Esophagus squamous epithelium (tissue), 5 donors: ENCODE measurements around the gene RNASE13. TPM values are rescaled to one million over a fixed set of nuclear protein-coding genes. Genes with fewer than 3 reads are reported as not detected.

ENCODE experiments used
- DNase-seq: peaks from one replicate; lab custom pipeline; 2025; lab: John Stamatoyannopoulos, UW
- H3K27ac ChIP-seq, 4 donors: fragments of 200-600 bp; sonication (generic); one replicate each; pipeline ENCODE4 v1.5.1; 2016 to 2019; ENCODE audit warnings: mild to moderate bottlenecking in 1 of 4
- H3K27me3 ChIP-seq, 4 donors: fragments of 200-600 bp; sonication (generic); 1 replicate in 3 of 4; 2 replicates in 1 of 4; pipeline versions ENCODE4 v1.5.1 to v1.6.0; 2017 to 2021; ENCODE audit warnings: antibody characterized with exemption in 1 of 4
- H3K36me3 ChIP-seq, 3 donors: fragments of 200-600 bp; sonication (generic); one replicate each; pipeline ENCODE4 v1.5.1; 2016 to 2019
- H3K4me1 ChIP-seq, 3 donors: fragments of 200-600 bp; sonication (generic); one replicate each; pipeline ENCODE4 v1.5.1; 2017 to 2019
- H3K4me3 ChIP-seq, 4 donors: fragments of 200-600 bp; sonication (generic); 1 replicate in 3 of 4; 2 replicates in 1 of 4; pipeline ENCODE4 v1.5.1; 2016 to 2019; ENCODE audit warnings: mild to moderate bottlenecking in 2 of 4, moderate library complexity in 1 of 4
- H3K9me3 ChIP-seq, 3 donors: fragments of 200-600 bp; sonication (generic); one replicate each; pipeline ENCODE4 v1.5.1; 2016 to 2019
- POLR2A ChIP-seq, 4 donors: fragments of 450-650 bp; IDR thresholded peaks; one replicate each; pipeline ENCODE4 v1.6.1; 2017; ENCODE audit warnings: antibody characterized with exemption in 4 of 4, mild to moderate bottlenecking in 4 of 4, moderate library complexity in 3 of 4
- WGBS, 2 donors: methylation state at CpG; one replicate each; pipeline ENCODE4 v1.1.5; 2018; 5-methylcytosine and 5-hydroxymethylcytosine counted together
- intact Hi-C: fragments of 100-400 bp; cut with DNase I; formaldehyde crosslinking; loops from one replicate; pipeline ENCODE4 v1.15.0; 2022
- total RNA-seq, 4 donors: library from RNA; depleted of rRNA; stranded (reverse); fragments of >200 nt; gene quantifications; one replicate each; pipeline ENCODE4 v1.1.0, GENCODE V29; 2016
- TF ChIP-seq, protein P1 (sequence below), 6 experiments: fragments of 450-650 bp in 4 of 6; fragments of 200-600 bp in 2 of 6; sonication (generic) in 2 of 6; IDR thresholded peaks; one replicate each; pipeline ENCODE4 v1.5.1; 2016 to 2019; ENCODE audit warnings: antibody characterized with exemption in 6 of 6, mild to moderate bottlenecking in 4 of 6, moderate library complexity in 4 of 6
- donor health status: DM: yes; HTN: yes; CAD: no.

RNASE13 gene
- total RNA-seq, 4 donors from 2014 or later, result not detected

DNA sequence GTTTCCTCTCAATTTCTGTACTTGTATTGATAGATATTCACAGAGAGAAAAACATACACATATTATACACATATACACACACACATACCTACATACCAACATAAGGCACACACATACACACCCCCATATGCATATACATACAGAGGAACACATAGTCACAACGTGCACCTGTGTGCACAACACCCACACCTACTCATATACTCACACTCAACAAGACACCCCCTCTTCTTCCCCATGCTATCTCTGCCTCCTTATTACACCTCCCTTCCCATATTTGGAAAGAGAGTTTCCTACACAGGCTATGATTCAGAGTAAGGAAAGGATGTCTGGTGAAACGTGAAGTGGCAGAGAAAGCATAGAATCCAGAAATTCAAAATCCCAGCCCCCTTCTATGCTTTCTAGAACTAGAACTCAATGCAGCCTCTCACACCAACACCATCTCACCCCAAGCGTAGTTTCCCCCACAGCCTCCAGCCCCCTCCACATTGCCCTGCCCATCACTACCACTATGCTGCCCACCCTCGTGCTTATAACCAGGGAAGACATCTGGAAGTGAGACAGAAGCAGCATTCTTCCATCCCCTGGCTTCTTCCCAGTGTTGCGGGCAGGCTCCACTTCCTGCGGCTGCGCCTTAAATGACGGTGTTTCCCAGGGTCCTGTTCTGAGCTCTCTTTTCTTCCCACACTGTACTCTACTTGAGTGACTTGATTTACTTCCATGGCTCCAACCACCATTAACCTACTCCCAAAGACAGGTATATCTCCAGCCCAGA lies 25.4 kb upstream of the RNASE13 start:
- no peak overlapping the region for H3K4me3 ChIP-seq
- intact Hi-C loops, result no loop called here
- no peaks in the 10 kb centered on the region for H3K9me3 ChIP-seq
- 71 to 73% methylated on average over 8 of the region's 8 CpGs for WGBS, 2 donors
- no peaks in the 10 kb centered on the region for H3K36me3 ChIP-seq
- H3K27ac ChIP-seq, result no peak overlapping the region
- no peak for DNase-seq
- H3K27me3 ChIP-seq, result no peaks in the 10 kb centered on the region
- no peak for TF ChIP-seq POLR2A (IDR thresholded peaks at IDR 0.05)
- TF ChIP-seq, protein P1, sequence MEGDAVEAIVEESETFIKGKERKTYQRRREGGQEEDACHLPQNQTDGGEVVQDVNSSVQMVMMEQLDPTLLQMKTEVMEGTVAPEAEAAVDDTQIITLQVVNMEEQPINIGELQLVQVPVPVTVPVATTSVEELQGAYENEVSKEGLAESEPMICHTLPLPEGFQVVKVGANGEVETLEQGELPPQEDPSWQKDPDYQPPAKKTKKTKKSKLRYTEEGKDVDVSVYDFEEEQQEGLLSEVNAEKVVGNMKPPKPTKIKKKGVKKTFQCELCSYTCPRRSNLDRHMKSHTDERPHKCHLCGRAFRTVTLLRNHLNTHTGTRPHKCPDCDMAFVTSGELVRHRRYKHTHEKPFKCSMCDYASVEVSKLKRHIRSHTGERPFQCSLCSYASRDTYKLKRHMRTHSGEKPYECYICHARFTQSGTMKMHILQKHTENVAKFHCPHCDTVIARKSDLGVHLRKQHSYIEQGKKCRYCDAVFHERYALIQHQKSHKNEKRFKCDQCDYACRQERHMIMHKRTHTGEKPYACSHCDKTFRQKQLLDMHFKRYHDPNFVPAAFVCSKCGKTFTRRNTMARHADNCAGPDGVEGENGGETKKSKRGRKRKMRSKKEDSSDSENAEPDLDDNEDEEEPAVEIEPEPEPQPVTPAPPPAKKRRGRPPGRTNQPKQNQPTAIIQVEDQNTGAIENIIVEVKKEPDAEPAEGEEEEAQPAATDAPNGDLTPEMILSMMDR (IDR thresholded peaks at IDR 0.05), result no peak
- peaks cover 0 to 5% (median 0%) of the 10 kb centered on the region in 3 donors for H3K4me1 ChIP-seq

DNA sequence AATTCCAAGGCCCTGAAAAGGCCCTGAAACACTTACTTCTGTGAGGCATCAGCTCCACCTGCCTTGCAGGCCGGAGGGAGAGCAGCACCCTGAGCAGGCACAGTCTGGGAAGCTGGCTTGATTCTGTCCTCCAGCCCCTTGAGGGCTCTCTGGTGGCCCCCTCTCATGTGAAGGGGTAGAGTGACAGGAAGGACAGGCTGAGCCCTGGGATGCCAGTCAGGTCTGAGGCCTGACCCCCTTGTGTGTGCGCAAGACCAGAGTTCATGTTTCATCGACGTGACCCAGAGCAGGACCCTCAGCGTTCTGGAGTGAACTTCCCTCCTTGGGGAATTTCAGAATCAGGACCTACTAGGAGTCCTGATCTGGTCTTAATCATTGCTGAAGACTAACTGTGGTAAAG lies 24.3 kb upstream of the RNASE13 start:
- WGBS, 2 donors, result 85 to 100% methylated on average over 1 to 4 of the region's 5 CpGs

DNA sequence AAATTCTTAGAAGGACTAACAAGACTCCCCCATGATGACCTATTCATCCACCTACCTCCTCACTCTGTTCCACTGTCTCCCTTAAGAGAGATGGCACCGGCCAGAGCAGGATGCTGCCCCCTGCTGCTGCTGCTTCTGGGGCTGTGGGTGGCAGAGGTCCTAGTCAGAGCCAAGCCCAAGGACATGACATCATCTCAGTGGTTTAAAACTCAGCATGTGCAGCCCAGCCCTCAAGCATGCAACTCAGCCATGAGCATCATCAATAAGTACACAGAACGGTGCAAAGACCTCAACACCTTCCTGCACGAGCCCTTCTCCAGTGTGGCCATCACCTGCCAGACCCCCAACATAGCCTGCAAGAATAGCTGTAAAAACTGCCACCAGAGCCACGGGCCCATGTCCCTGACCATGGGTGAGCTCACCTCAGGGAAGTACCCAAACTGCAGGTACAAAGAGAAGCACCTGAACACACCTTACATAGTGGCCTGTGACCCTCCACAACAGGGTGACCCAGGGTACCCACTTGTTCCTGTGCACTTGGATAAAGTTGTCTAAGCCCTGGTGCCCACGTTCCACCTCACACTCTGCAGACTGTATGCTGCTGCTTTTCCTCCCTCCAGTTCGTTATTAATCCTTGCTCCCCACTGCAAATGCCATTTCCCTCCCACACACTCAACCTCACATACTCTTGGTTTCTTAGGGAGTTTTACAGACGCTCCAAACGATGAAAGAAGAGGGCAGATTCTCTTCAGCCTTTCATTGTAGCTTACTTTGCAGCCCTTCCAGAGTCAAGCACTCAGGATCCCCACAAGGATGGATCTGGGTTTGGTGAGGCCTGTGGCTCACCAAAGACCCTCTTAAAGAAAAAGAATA lies 23.4 kb upstream of the RNASE13 start, which contains the start of gene RNASE8:
TSS of gene RNASE8 (plus strand) at position 20 of the 873 bp plus-strand sequence. CDS start at position 91, 71 bp downstream.
- no peaks in the 10 kb centered on the region for H3K36me3 ChIP-seq
- H3K9me3 ChIP-seq, result no peaks in the 10 kb centered on the region
- H3K4me1 ChIP-seq, result no peaks in the 10 kb centered on the region
- intact Hi-C loops, result no loop called here
- H3K4me3 ChIP-seq, result no peak within 1 kb of the TSS
- H3K27ac ChIP-seq, result no peak within 1 kb of the TSS
- no peak for DNase-seq
- no peaks in the 10 kb centered on the region for H3K27me3 ChIP-seq
- no peak for TF ChIP-seq POLR2A (IDR thresholded peaks at IDR 0.05)
- TF ChIP-seq, protein P1 (IDR thresholded peaks at IDR 0.05), result no peak
- WGBS, 2 donors, result 59 to 70% methylated on average over 5 to 8 of the region's 8 CpGs

More for the DNA sequence above, 24.3 kb upstream of the RNASE13 start:
- TF ChIP-seq, protein P1 (IDR thresholded peaks at IDR 0.05), result no peak
- TF ChIP-seq POLR2A (IDR thresholded peaks at IDR 0.05), result no peak
- H3K4me3 ChIP-seq, result no peak overlapping the region
- H3K9me3 ChIP-seq, result no peaks in the 10 kb centered on the region
- DNase-seq, result no peak
- H3K27ac ChIP-seq, result no peak overlapping the region
- no peaks in the 10 kb centered on the region for H3K27me3 ChIP-seq
- peaks cover 0 to 5% (median 0%) of the 10 kb centered on the region in 3 donors for H3K4me1 ChIP-seq
- intact Hi-C loops, result no loop called here
- H3K36me3 ChIP-seq, result no peaks in the 10 kb centered on the region

DNA sequence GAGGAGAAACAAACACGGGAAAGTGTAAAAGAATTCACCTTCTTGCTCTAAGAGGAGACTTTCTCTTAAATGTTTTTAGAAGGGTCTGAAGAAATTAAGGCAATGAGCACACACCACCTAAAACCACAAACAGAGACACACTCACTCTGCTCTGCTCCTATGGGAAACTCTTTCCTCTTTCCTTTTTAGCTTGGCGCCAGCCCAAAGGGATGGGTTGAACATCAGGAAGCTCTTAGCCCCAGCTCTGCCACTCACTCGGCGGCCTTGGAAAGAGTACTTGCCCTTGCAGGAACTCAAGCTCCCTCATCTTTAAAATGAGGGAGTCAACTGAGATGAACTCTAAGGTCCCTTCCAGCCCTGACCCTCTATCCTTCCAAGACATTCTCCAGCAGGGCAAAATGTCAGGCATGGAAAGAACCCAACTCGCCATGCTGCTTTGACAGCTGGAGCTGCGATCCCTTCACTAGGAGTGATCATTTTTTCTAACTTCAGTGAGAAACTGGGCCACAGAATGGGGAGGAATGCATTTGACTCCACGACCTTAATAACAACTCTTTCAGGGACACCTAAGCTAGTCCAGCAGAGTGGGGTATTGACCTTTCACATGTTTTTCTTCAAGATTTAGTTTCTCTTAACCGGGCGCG lies 22.0 kb upstream of the RNASE13 start:
- Histone ChIP-seq H3K27ac (no peak overlapping the region), H3K4me1 (no peaks in the 10 kb centered on the region), H3K4me3 (no peak overlapping the region), H3K27me3 (no peaks in the 10 kb centered on the region), H3K36me3 (no peaks in the 10 kb centered on the region), H3K9me3 (no peaks in the 10 kb centered on the region)
- DNase-seq, result no peak
- intact Hi-C loops, result no loop called here
- 57 to 73% methylated on average over 5 to 9 of the region's 10 CpGs for WGBS, 2 donors
- TF ChIP-seq, protein P1 (IDR thresholded peaks at IDR 0.05), result no peak
- TF ChIP-seq POLR2A (IDR thresholded peaks at IDR 0.05), result no peak
